Liver (tissue), 9 donors: ENCODE measurements around the gene MAP4K3. TPM values are rescaled to one million over a fixed set of nuclear protein-coding genes. Genes with fewer than 3 reads are reported as not detected.

Experiments used
- DNase-seq: peaks from one replicate; pipeline ENCODE4 v3.0.0-alpha.2; 2017; ENCODE audit warnings: low spot score
- H3K27ac ChIP-seq, 2 donors: one replicate each; pipeline ENCODE4 v1.7.0; 2013; ENCODE audit warnings: inconsistent platforms in 2 of 2, low read length in 2 of 2, control low read depth in 1 of 2, low read depth in 1 of 2, mild to moderate bottlenecking in 1 of 2
- H3K27me3 ChIP-seq, 4 donors: one replicate each; pipeline versions ENCODE4 v1.6.1 to v1.7.0; 2013; ENCODE audit warnings: low read length in 3 of 4, inconsistent platforms in 1 of 4, mild to moderate bottlenecking in 1 of 4, moderate library complexity in 1 of 4; ENCODE audit not compliant: control insufficient read depth in 4 of 4, insufficient read depth in 4 of 4
- H3K36me3 ChIP-seq, 4 donors: one replicate each; pipeline versions ENCODE4 v1.6.1 to v1.7.0; 2013; ENCODE audit warnings: low read length in 3 of 4, mild to moderate bottlenecking in 3 of 4, low read depth in 1 of 4, moderate library complexity in 1 of 4; ENCODE audit not compliant: control insufficient read depth in 4 of 4, insufficient read depth in 3 of 4
- H3K4me1 ChIP-seq, 4 donors: one replicate each; pipeline versions ENCODE4 v1.6.1 to v1.7.0; 2013; ENCODE audit warnings: low read length in 3 of 4, mild to moderate bottlenecking in 3 of 4, moderate library complexity in 1 of 4; ENCODE audit not compliant: control insufficient read depth in 4 of 4, insufficient read depth in 4 of 4
- H3K4me3 ChIP-seq, 3 donors: one replicate each; pipeline versions ENCODE4 v1.6.1 to v1.7.0; 2013; ENCODE audit warnings: low read length in 3 of 3, control low read depth in 1 of 3, low read depth in 1 of 3, mild to moderate bottlenecking in 1 of 3
- H3K9ac ChIP-seq, 2 donors: one replicate each; pipeline ENCODE4 v1.7.0; 2013; ENCODE audit warnings: low read length in 2 of 2, mild to moderate bottlenecking in 2 of 2, moderate library complexity in 2 of 2, control low read depth in 1 of 2, low read depth in 1 of 2
- H3K9me3 ChIP-seq, 4 donors: one replicate each; pipeline versions ENCODE4 v1.6.1 to v1.7.0; 2013; ENCODE audit warnings: low read length in 3 of 4; ENCODE audit not compliant: control insufficient read depth in 4 of 4
- EGR1 ChIP-seq, 2 donors: IDR thresholded peaks; 2 replicates each; pipeline ENCODE4 v1.6.1; 2016 to 2018; ENCODE audit warnings: antibody characterized with exemption in 2 of 2, low read depth in 2 of 2
- FOXA1 ChIP-seq: IDR thresholded peaks from 2 replicates; pipeline ENCODE4 v1.6.1; 2016; ENCODE audit warnings: antibody characterized with exemption
- FOXA2 ChIP-seq: IDR thresholded peaks from 2 replicates; pipeline ENCODE4 v1.6.1; 2016; ENCODE audit warnings: antibody characterized with exemption
- GABPA ChIP-seq, 2 donors: IDR thresholded peaks in 1 of 2; conservative IDR thresholded peaks in 1 of 2; 2 replicates each; pipeline ENCODE4 v1.6.1; 2016; ENCODE audit warnings: antibody characterized with exemption in 2 of 2, mild to moderate bottlenecking in 1 of 2, moderate library complexity in 1 of 2
- HNF4A ChIP-seq, 2 donors: conservative IDR thresholded peaks; 2 replicates each; pipeline ENCODE4 v1.6.1; 2016; ENCODE audit warnings: antibody characterized with exemption in 2 of 2, mild to moderate bottlenecking in 2 of 2
- HNF4G ChIP-seq: IDR thresholded peaks from 2 replicates; pipeline ENCODE4 v1.6.1; 2016; ENCODE audit warnings: antibody characterized with exemption
- JUND ChIP-seq, 2 donors: IDR thresholded peaks; 2 replicates each; pipeline ENCODE4 v1.6.1; 2016; ENCODE audit warnings: antibody characterized with exemption in 2 of 2
- NR2F2 ChIP-seq: IDR thresholded peaks from 2 replicates; pipeline ENCODE4 v1.6.1; 2016; ENCODE audit warnings: antibody characterized with exemption
- RAD21 ChIP-seq, 2 donors: IDR thresholded peaks; 2 replicates each; pipeline ENCODE4 v1.6.1; 2016; ENCODE audit warnings: antibody characterized with exemption in 2 of 2, mild to moderate bottlenecking in 2 of 2
- RXRA ChIP-seq, 2 donors: IDR thresholded peaks; 2 replicates each; pipeline ENCODE4 v1.6.1; 2017 to 2018; ENCODE audit warnings: antibody characterized with exemption in 2 of 2, mild to moderate bottlenecking in 1 of 2
- SP1 ChIP-seq: IDR thresholded peaks from 2 replicates; pipeline ENCODE4 v1.6.1; 2018; ENCODE audit warnings: antibody characterized with exemption, mild to moderate bottlenecking
- TAF1 ChIP-seq: conservative IDR thresholded peaks from 2 replicates; pipeline ENCODE4 v1.6.1; 2016; ENCODE audit warnings: antibody characterized with exemption, mild to moderate bottlenecking
- YY1 ChIP-seq: IDR thresholded peaks from 2 replicates; pipeline ENCODE4 v1.6.1; 2016; ENCODE audit warnings: antibody characterized with exemption, mild to moderate bottlenecking
- WGBS: extraction: QIAGEN DNeasy Blood & Tissue Kit; methylation state at CpG from one replicate; pipeline ENCODE4 v1.1.7; 2013; 5-methylcytosine and 5-hydroxymethylcytosine counted together
- polyA plus RNA-seq, 2 donors: library from polyadenylated mRNA; stranded (reverse) in 1 of 2; unstranded in 1 of 2; fragments of 200-250 nt in 1 of 2; fragments of >200 nt in 1 of 2; fragmentation: Nextera tagmentation in 1 of 2; extraction: Ambion mirVana in 1 of 2; gene quantifications; one replicate each; pipeline versions ENCODE4 v1.2.1 to v1.2.3, GENCODE V29; 2013 to 2015
- total RNA-seq, 2 donors: library from RNA; depleted of rRNA; stranded (reverse); fragments of >200 nt; gene quantifications; one replicate each; pipeline ENCODE4 v1.2.3, GENCODE V29; 2014
- TF ChIP-seq, protein P1 (sequence below): IDR thresholded peaks from 2 replicates; pipeline ENCODE4 v1.6.1; 2016; ENCODE audit warnings: antibody characterized with exemption, mild to moderate bottlenecking
- TF ChIP-seq, protein P2 (sequence below): IDR thresholded peaks from 2 replicates; pipeline ENCODE4 v1.6.1; 2016; ENCODE audit warnings: antibody characterized with exemption
- TF ChIP-seq, protein P3 (sequence below): IDR thresholded peaks from 2 replicates; pipeline ENCODE4 v1.6.1; 2016; ENCODE audit warnings: antibody characterized with exemption
- TF ChIP-seq, protein P4 (sequence below): fragments of 150-350 bp; IDR thresholded peaks from 2 replicates; pipeline ENCODE4 v1.5.1; 2017; ENCODE audit warnings: improper control_type of control experiment, low read depth, low read length; ENCODE audit not compliant: missing input control
- TF ChIP-seq, protein P5 (sequence below): IDR thresholded peaks from 2 replicates; pipeline ENCODE4 v1.6.1; 2016; ENCODE audit warnings: antibody characterized with exemption
- donor health status: healthy.
- donor health status: healthy.
- donor health status: healthy.
- donor health status: healthy.
- donor health status: healthy.

MAP4K3 gene
- total and polyA plus RNA-seq, 4 donors = 6.2 to 23.8 (median 10.9) TPM

DNA sequence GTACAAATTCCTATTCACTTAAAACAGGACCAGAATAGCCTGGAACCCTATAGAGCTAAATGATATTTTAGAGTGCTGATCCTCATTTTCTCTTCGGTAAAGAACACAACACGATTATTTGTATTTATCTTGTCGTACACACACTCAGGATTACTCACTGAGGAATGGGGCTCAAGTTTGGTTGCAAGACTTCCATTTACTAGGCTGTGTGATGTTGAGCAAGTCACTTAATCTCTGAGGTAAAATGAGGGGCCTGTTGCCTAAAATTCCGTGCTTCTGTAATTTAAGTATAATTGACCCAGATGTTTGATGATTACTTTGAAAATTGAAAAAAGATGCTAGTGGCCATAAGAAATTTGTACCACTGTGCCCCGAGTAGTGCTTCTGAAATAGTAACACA lies 42.6 kb upstream of the MAP4K3 start:
- WGBS = 91% methylated on average over 5 of the region's 5 CpGs
- DNase-seq = no peak
- H3K9ac ChIP-seq = no peak overlapping the region
- peaks cover 0 to 19% (median 2%) of the 10 kb centered on the region in 4 donors for H3K36me3 ChIP-seq
- H3K4me3 ChIP-seq = no peak overlapping the region
- no peaks in the 10 kb centered on the region for H3K9me3 ChIP-seq
- H3K27me3 ChIP-seq = no peaks in the 10 kb centered on the region
- H3K27ac ChIP-seq = no peak overlapping the region
- no peak for TF ChIP-seq GABPA (IDR thresholded peaks at IDR 0.05 in 1 of 2, conservative IDR thresholded peaks at IDR 0.05 in 1 of 2)
- no peak for TF ChIP-seq RXRA (IDR thresholded peaks at IDR 0.05)
- no peaks in the 10 kb centered on the region for H3K4me1 ChIP-seq

DNA sequence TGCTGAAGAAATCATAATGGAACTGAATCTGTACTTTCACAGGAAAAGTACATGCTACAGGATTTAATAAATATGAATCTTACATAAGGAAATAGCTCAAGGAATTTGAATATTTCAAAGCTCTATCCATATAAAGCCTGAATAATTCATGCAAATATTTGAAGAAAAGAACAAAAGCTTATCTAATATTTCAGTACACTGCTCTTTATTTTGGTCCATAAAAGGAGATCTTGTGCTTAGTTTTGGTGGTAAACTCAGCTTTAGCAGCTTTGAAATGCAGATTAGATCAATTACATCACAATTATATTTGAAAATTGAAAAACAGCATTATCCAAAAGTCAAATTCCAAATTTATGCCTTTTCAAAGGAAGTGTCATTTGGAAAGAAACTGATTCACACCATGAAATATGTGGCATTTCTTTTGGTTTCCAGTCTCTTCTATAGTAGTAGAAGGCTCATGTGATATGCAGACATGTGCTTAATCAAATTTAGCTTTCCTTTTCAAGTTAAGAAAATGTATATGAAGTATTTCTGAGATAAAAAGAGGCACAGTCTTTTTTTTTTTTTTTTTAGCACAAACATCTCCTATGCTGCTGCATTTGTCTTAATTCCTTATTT lies 42.1 kb upstream of the MAP4K3 start:
- H3K9me3 ChIP-seq = no peaks in the 10 kb centered on the region
- H3K27me3 ChIP-seq = no peaks in the 10 kb centered on the region
- H3K27ac ChIP-seq = no peak overlapping the region
- TF ChIP-seq FOXA2 = no peak
- TF ChIP-seq RAD21 (IDR thresholded peaks at IDR 0.05) = no peak
- TF ChIP-seq YY1 = no peak
- no peak for TF ChIP-seq EGR1 (IDR thresholded peaks at IDR 0.05; ENCODE audit: low read depth in 2 of 2)
- TF ChIP-seq NR2F2 = no peak
- TF ChIP-seq, protein P1, sequence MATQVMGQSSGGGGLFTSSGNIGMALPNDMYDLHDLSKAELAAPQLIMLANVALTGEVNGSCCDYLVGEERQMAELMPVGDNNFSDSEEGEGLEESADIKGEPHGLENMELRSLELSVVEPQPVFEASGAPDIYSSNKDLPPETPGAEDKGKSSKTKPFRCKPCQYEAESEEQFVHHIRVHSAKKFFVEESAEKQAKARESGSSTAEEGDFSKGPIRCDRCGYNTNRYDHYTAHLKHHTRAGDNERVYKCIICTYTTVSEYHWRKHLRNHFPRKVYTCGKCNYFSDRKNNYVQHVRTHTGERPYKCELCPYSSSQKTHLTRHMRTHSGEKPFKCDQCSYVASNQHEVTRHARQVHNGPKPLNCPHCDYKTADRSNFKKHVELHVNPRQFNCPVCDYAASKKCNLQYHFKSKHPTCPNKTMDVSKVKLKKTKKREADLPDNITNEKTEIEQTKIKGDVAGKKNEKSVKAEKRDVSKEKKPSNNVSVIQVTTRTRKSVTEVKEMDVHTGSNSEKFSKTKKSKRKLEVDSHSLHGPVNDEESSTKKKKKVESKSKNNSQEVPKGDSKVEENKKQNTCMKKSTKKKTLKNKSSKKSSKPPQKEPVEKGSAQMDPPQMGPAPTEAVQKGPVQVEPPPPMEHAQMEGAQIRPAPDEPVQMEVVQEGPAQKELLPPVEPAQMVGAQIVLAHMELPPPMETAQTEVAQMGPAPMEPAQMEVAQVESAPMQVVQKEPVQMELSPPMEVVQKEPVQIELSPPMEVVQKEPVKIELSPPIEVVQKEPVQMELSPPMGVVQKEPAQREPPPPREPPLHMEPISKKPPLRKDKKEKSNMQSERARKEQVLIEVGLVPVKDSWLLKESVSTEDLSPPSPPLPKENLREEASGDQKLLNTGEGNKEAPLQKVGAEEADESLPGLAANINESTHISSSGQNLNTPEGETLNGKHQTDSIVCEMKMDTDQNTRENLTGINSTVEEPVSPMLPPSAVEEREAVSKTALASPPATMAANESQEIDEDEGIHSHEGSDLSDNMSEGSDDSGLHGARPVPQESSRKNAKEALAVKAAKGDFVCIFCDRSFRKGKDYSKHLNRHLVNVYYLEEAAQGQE = no peak
- TF ChIP-seq, protein P2, sequence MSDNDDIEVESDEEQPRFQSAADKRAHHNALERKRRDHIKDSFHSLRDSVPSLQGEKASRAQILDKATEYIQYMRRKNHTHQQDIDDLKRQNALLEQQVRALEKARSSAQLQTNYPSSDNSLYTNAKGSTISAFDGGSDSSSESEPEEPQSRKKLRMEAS = no peak
- TF ChIP-seq HNF4A (conservative IDR thresholded peaks at IDR 0.05) = no peak
- TF ChIP-seq, protein P3, sequence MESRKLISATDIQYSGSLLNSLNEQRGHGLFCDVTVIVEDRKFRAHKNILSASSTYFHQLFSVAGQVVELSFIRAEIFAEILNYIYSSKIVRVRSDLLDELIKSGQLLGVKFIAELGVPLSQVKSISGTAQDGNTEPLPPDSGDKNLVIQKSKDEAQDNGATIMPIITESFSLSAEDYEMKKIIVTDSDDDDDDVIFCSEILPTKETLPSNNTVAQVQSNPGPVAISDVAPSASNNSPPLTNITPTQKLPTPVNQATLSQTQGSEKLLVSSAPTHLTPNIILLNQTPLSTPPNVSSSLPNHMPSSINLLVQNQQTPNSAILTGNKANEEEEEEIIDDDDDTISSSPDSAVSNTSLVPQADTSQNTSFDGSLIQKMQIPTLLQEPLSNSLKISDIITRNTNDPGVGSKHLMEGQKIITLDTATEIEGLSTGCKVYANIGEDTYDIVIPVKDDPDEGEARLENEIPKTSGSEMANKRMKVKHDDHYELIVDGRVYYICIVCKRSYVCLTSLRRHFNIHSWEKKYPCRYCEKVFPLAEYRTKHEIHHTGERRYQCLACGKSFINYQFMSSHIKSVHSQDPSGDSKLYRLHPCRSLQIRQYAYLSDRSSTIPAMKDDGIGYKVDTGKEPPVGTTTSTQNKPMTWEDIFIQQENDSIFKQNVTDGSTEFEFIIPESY = no peak
- no peak for TF ChIP-seq SP1
- TF ChIP-seq JUND (IDR thresholded peaks at IDR 0.05) = no peak
- TF ChIP-seq GABPA (IDR thresholded peaks at IDR 0.05 in 1 of 2, conservative IDR thresholded peaks at IDR 0.05 in 1 of 2) = no peak
- TF ChIP-seq RXRA (IDR thresholded peaks at IDR 0.05) = no peak
- TF ChIP-seq TAF1 = no peak
- no peak for TF ChIP-seq HNF4G
- TF ChIP-seq, protein P4, sequence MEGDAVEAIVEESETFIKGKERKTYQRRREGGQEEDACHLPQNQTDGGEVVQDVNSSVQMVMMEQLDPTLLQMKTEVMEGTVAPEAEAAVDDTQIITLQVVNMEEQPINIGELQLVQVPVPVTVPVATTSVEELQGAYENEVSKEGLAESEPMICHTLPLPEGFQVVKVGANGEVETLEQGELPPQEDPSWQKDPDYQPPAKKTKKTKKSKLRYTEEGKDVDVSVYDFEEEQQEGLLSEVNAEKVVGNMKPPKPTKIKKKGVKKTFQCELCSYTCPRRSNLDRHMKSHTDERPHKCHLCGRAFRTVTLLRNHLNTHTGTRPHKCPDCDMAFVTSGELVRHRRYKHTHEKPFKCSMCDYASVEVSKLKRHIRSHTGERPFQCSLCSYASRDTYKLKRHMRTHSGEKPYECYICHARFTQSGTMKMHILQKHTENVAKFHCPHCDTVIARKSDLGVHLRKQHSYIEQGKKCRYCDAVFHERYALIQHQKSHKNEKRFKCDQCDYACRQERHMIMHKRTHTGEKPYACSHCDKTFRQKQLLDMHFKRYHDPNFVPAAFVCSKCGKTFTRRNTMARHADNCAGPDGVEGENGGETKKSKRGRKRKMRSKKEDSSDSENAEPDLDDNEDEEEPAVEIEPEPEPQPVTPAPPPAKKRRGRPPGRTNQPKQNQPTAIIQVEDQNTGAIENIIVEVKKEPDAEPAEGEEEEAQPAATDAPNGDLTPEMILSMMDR = no peak
- TF ChIP-seq, protein P5, sequence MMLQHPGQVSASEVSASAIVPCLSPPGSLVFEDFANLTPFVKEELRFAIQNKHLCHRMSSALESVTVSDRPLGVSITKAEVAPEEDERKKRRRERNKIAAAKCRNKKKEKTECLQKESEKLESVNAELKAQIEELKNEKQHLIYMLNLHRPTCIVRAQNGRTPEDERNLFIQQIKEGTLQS = no peak
- TF ChIP-seq FOXA1 = no peak
- no peak overlapping the region for H3K4me3 ChIP-seq
- no peaks in the 10 kb centered on the region for H3K4me1 ChIP-seq
- H3K36me3 ChIP-seq = peaks cover 0 to 19% (median 2%) of the 10 kb centered on the region in 4 donors
- no peak overlapping the region for H3K9ac ChIP-seq
- DNase-seq = no peak
